HAP-1 (cell line): ENCODE measurements around the gene HYOU1.
"Not testable (repeated sequence)": the region's sequence is repeated elsewhere in the genome, so short reads cannot be mapped to it uniquely, and the experiment has no call there.

Experiments used
- DNase-seq, 2 experiments: peaks; one replicate each; pipeline ENCODE4 v3.0.0-alpha.2; 2016 to 2020; ENCODE audit warnings: low spot score in 2 of 2
- H3K27me3 ChIP-seq: fragments of 250-450 bp; sonication (Bioruptor Pico); 2 replicates; pipeline ENCODE4 v1.5.1; 2020; ENCODE audit warnings: low read depth, mild to moderate bottlenecking, moderate library complexity
- H3K36me3 ChIP-seq: fragments of 250-450 bp; sonication (Bioruptor Pico); replicated peaks from 2 replicates; pipeline ENCODE4 v1.5.1; 2020; ENCODE audit warnings: mild to moderate bottlenecking
- H3K4me1 ChIP-seq: fragments of 250-450 bp; sonication (Bioruptor Pico); 2 replicates; pipeline ENCODE4 v1.5.1; 2020; ENCODE audit warnings: mild to moderate bottlenecking
- H3K4me3 ChIP-seq: fragments of 250-450 bp; sonication (Bioruptor Pico); 2 replicates; pipeline ENCODE4 v1.5.1; 2020; ENCODE audit warnings: mild to moderate bottlenecking, moderate library complexity
- H3K9me3 ChIP-seq: fragments of 250-450 bp; sonication (Bioruptor Pico); 2 replicates; pipeline ENCODE4 v1.5.1; 2020; ENCODE audit warnings: mild to moderate bottlenecking, moderate library complexity
- in situ Hi-C: fragments of 300-500 bp; cut with MboI; formaldehyde crosslinking; loops from 3 replicates; pipeline ENCODE4 v1.14.3; 2020; ENCODE audit warnings: low sequenced_read_pairs, inconsistent platforms, mixed read lengths

Gene HYOU1

DNA sequence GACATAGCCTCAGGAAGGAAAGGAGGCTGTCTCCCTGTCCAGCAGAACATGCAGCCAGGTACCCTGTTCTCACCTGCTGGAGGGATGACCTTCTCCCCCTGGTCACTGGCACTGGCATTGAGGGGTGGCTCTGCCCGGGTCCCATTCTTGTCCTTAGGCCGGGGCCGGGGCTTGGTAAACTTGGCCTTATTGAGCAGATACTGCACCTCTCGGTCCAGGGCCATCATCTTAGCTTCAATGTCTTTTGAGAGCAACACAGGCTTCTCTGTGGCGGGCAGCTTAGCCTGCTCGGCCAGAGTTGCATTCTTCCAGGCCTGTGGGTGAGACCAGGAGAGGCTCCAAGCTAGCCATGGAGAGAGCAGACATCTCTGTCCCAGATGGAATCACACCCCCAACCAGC lies 10.5 kb downstream of the HYOU1 start:
- peaks cover 57% of the 10 kb centered on the region for H3K36me3 ChIP-seq
- H3K27me3 ChIP-seq: no peaks in the 10 kb centered on the region
- no peaks in the 10 kb centered on the region for H3K4me1 ChIP-seq
- in situ Hi-C loops: no loop called here
- no peak for DNase-seq
- no peaks in the 10 kb centered on the region for H3K9me3 ChIP-seq
- no peak overlapping the region for H3K4me3 ChIP-seq

DNA sequence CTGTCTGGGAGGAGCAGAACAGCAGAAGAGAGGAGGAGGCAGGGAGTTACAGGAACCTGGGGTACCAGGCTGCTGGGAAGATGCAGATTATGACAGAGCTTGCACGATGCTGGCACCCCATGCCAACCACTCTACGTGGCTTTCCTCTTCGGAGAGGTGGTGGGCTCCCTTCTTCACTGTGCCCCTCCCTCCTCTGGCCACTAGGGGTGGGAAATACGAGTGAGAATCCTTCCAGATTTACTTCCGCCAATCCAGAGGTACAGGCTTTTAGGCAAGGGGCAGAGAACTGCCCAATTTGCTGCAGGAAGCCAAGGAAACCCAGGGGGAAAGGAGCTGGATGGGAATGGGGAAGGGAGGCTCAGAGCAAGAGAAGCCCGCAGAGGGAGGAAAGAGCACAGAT lies 12.3 kb downstream of the HYOU1 start:
- in situ Hi-C loops: no loop called here
- no peaks in the 10 kb centered on the region for H3K27me3 ChIP-seq
- no peaks in the 10 kb centered on the region for H3K4me1 ChIP-seq
- DNase-seq: no peak
- H3K36me3 ChIP-seq: peaks cover 47% of the 10 kb centered on the region
- no peak overlapping the region for H3K4me3 ChIP-seq
- H3K9me3 ChIP-seq: no peaks in the 10 kb centered on the region

DNA sequence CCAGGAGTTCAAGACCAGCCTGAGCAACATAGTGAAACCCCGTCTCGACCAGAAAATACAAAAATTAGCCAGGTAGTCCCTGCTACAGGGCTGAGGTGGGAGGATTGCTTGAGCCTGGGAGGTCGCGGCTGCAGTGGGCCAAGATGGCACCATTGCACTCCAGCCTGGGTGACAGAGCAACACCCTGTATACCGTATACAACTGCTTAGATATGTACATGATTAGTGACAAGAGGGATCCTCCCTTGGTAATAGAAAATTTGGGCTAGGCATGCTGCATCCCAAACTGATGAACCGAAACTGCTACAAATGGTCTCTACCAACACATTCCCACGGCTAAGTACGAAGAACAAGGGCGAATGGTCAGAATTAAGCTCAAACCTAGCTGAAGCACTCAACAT lies 14.1 kb downstream of the HYOU1 start:
- Histone ChIP-seq H3K4me3 (no peak overlapping the region), H3K9me3 (no peaks in the 10 kb centered on the region)

DNA sequence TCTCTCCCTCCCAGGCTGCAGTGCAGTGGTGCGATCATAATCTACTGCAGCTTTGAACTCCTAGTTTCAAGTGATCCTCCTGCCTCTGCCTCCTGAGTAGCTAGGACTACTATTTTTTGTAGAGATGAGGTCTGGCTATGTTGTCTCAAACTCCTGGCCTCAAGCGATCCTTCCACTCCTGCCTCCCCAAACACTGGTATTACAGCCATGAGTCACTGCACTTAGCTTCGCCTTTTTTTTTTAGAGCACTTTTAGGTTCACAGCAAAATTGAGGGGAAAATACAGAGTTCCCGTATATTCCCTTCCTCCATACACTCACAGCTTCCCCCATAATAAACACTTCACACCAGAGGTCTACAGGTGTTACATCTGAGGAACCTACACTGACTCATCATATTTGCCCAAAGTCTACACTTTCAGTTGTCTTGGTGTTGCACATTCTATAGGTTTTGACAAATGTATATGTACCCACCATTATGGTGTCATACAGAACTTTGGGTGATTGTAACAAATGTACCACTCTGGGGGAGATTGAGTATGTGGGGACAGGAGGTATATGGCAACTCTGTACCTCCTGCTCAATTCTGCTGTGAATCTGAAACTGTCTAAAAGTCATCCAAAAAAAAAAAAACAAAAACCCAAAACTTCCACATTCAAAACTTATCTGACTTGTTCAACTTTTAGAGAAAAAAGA lies 15.0 kb downstream of the HYOU1 start:
- Histone ChIP-seq H3K36me3 (peaks cover 19% of the 10 kb centered on the region), H3K4me3 (no peak overlapping the region), H3K9me3 (no peaks in the 10 kb centered on the region), H3K27me3 (no peaks in the 10 kb centered on the region), H3K4me1 (no peaks in the 10 kb centered on the region)
- DNase-seq: no peak
- in situ Hi-C loops: no loop called here

More for the DNA sequence above, 14.1 kb downstream of the HYOU1 start:
- in situ Hi-C loops: no loop called here
- Histone ChIP-seq H3K4me1 (no peaks in the 10 kb centered on the region), H3K36me3 (peaks cover 29% of the 10 kb centered on the region), H3K27me3 (no peaks in the 10 kb centered on the region)
- DNase-seq: no peak

DNA sequence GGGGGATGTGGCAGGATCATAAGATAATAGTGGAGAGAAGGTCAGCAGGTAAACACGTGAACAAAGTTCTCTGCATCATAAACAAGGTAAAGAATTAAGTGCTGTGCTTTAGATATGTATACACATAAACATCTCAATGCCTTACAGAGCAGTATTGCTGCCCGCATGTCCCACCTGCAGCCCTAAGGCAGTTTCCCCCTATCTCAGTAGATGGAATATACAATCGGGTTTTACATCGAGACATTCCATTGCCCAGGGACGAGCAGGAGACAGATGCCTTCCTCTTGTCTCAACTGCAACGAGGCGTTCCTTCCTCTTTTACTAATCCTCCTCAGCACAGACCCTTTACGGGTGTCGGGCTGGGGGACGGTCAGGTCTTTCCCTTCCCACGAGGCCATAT lies 17.5 kb downstream of the HYOU1 start:
- in situ Hi-C loops, DNase-seq, H3K9me3 ChIP-seq, H3K4me1 ChIP-seq, H3K36me3 ChIP-seq, H3K4me3 ChIP-seq, H3K27me3 ChIP-seq: not testable (repeated sequence)

GRCh38 chr11:119038884-119039283 lies 18.1 kb downstream of the HYOU1 start:
- Histone ChIP-seq H3K27me3 (no peaks in the 10 kb centered on the region), H3K9me3 (no peaks in the 10 kb centered on the region), H3K36me3 (no peaks in the 10 kb centered on the region), H3K4me1 (no peaks in the 10 kb centered on the region), H3K4me3 (no peak overlapping the region)
- DNase-seq: no peak
- in situ Hi-C loops: no loop called here

DNA sequence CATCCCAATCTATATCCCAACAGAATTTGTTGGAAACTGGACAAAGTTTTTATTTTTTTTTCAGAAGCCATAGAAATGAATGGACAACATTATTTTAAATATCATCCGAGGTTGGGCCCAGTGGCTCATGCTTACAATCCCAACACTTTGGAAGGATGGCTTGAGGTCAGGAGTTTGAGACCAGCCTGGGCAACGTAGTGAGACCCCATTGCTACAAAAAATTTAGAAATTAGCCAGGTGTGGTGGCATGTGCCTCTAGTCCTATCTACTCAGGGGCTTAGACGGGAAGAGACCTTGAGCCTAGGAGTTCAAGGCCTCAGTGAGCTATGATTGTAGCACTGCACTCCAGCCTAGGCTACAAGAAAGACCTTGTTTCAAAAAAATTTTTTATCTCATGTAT lies 22.2 kb downstream of the HYOU1 start:
- Histone ChIP-seq H3K4me3 (no peak overlapping the region), H3K9me3 (no peaks in the 10 kb centered on the region), H3K36me3 (no peaks in the 10 kb centered on the region), H3K27me3 (no peaks in the 10 kb centered on the region), H3K4me1 (no peaks in the 10 kb centered on the region)
- DNase-seq: no peak
- in situ Hi-C loops: loop anchor here (5.0 kb wide), 1 partner anchor 62 kb away; a partner anchor contains a TSS

- not testable (repeated sequence) for H3K4me3 ChIP-seq, H3K9me3 ChIP-seq, H3K4me1 ChIP-seq, H3K27me3 ChIP-seq, H3K36me3 ChIP-seq, DNase-seq
- in situ Hi-C loops: loop anchor here (5.0 kb wide), 1 partner anchor 64 kb away; a partner anchor contains a TSS
Measured at GRCh38 chr11:119033421-119033820, 23.6 kb downstream of the HYOU1 start.

DNA sequence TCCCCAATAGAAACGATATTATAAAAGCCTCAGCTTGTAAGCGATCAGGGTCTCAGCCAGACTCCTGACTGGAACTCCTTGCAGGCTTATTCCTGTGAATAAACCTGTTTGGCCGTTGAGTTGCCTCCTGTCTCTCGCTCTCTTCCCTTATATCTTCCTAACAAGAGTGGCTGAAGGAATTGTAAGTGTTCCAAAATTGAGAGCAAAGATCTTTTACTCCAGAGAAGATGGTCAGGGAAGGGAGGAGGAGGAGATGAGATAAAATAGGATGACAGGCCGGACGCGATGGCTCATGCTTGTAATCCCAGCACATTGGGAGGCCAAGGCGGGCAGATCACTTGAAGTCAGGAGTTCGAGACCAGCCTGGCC lies 25.1 kb downstream of the HYOU1 start:
- no peak for DNase-seq
- in situ Hi-C loops: loop anchor here (5.0 kb wide), 1 partner anchor 65 kb away; a partner anchor contains a TSS

DNA sequence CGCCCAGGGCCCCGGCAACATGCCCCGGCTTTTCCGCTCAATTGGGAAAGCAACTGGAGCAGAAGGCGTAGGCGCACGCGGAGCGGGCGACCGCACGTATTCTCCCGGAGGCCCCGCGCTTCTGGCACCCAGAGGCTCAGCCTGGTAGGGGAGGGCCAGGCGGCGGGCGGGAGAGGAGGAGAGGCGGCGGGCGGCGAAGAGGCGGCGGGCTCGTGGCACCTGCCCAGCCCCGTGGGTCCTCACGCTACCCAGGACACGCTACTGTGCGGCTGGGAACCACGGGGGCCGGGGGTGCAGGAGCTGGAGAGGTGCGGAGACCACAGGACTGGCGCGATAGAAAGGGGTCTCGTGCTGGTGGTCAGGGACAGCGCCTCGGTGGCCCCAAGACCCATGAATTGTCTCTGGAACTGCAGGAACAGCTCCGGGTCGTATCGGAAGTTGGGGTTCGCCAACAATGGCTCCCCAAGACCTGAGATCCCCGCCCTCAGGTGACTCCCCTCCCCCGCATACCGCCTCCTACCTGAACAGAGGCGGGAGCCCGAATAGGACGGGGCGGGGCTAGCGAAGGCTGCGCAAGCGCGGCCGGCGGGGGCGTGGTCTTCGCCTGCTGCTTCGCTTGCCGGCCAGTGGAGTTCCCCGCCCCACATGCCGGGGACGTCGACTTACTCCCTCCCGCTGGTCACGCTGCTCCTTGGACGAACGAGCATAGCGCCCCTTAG lies 26.5 kb downstream of the HYOU1 start, which contains the start of gene SLC37A4:
Gene SLC37A4, minus strand, starts transcription at position 549 of the 719 bp plus-strand sequence.
- Histone ChIP-seq H3K4me1 (peaks cover 10% of the 10 kb centered on the region), H3K9me3 (no peaks in the 10 kb centered on the region), H3K4me3 (peak within 1 kb of the TSS; percentile 79), H3K27me3 (no peaks in the 10 kb centered on the region), H3K36me3 (peaks cover 34% of the 10 kb centered on the region)
- peak; percentile 96 to 99 for DNase-seq
- in situ Hi-C loops: loop anchor here (5.0 kb wide), 1 partner anchor 67 kb away; a partner anchor contains a TSS

More for the DNA sequence above, 25.1 kb downstream of the HYOU1 start:
- Histone ChIP-seq H3K36me3 (peaks cover 21% of the 10 kb centered on the region), H3K4me1 (peaks cover 10% of the 10 kb centered on the region), H3K27me3 (no peaks in the 10 kb centered on the region), H3K4me3 (no peak overlapping the region), H3K9me3 (no peaks in the 10 kb centered on the region)

- DNase-seq: no peak
- H3K9me3 ChIP-seq: no peaks in the 10 kb centered on the region
- H3K36me3 ChIP-seq: peaks cover 39% of the 10 kb centered on the region
- H3K27me3 ChIP-seq: no peaks in the 10 kb centered on the region
- in situ Hi-C loops: loop anchor here (5.0 kb wide), 1 partner anchor 67 kb away; a partner anchor contains a TSS
- peak overlapping the region; percentile 79 for H3K4me3 ChIP-seq
- peaks cover 10% of the 10 kb centered on the region for H3K4me1 ChIP-seq
Measured at GRCh38 chr11:119030029-119030328, 27.0 kb downstream of the HYOU1 start.

DNA sequence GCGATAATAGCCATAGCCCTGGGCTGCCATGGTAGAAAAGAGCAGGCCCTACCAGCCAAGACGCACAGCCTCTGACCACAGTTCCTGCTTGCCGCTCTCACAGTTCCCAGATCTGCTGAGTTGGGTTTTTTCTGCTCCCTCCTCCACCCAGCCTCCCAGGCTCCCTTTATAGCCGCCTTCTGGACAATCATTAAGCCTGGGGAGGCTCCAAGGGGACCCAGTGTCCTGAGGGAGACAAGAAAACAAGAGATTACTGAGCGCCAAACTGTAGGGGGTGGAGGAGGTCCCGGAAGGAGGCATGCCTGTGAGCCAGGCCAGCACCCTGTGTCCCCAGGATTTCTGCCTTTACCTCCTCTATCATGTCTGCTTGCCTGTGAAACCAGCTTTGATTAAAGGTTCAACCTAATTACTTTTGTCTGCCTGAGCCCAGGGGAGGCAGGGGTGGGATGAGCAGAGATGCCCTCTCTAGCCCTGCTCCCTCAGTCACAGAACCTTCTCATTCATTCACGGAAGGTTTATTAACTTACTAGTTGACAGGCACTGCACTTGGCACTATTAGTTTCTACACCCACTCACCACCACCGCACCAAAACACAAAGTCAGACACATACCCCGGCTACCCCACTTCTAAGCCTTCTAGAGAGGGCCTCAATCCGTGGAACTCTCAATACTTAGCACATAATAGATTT lies 27.5 kb downstream of the HYOU1 start:
- Histone ChIP-seq H3K36me3 (peaks cover 44% of the 10 kb centered on the region), H3K4me1 (peaks cover 10% of the 10 kb centered on the region), H3K4me3 (peak overlapping the region; percentile 79), H3K27me3 (no peaks in the 10 kb centered on the region), H3K9me3 (no peaks in the 10 kb centered on the region)
- DNase-seq: peak; percentile 49 to 54
- in situ Hi-C loops: loop anchor here (5.0 kb wide), 1 partner anchor 68 kb away; a partner anchor contains a TSS

DNA sequence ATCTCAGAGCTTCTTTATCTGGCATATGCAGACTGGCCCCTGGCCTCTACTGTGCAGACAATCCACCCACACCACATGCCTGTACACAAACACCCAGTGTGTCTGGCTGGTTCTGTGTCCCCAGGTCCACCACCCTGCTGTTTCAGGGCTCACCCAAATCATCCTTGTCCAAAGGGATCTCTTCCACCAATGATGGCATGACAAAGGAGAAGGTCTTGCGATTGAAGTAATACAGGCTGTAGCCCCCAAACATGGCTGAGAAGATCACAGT lies 28.0 kb downstream of the HYOU1 start:
- Histone ChIP-seq H3K27me3 (no peaks in the 10 kb centered on the region), H3K4me3 (peak overlapping the region; percentile 79), H3K4me1 (peaks cover 10% of the 10 kb centered on the region), H3K9me3 (no peaks in the 10 kb centered on the region), H3K36me3 (peaks cover 49% of the 10 kb centered on the region)
- no peak for DNase-seq
- in situ Hi-C loops: no loop called here
